Right lobe of liver (tissue), 4 donors: ENCODE data around the gene HDLBP.

ENCODE experiments used
- POLR2A ChIP-seq: fragments of 450-650 bp; IDR thresholded peaks from one replicate; pipeline ENCODE4 v1.6.1; 2017; ENCODE audit warnings: antibody characterized with exemption, mild to moderate bottlenecking
- TF ChIP-seq, protein P1 (sequence below), 4 donors: fragments of 200-600 bp in 3 of 4; fragments of 450-650 bp in 1 of 4; IDR thresholded peaks; one replicate each; pipeline versions ENCODE4 v1.5.1 to v1.8.0; 2016 to 2022; ENCODE audit warnings: antibody characterized with exemption in 4 of 4, mild to moderate bottlenecking in 2 of 4
- donor health status: DM: no; HTN: no; CAD: no.
- donor health status: DM: no; HTN: no; CAD: no.
- donor health status: DM: no; HTN: yes; CAD: no.

DNA sequence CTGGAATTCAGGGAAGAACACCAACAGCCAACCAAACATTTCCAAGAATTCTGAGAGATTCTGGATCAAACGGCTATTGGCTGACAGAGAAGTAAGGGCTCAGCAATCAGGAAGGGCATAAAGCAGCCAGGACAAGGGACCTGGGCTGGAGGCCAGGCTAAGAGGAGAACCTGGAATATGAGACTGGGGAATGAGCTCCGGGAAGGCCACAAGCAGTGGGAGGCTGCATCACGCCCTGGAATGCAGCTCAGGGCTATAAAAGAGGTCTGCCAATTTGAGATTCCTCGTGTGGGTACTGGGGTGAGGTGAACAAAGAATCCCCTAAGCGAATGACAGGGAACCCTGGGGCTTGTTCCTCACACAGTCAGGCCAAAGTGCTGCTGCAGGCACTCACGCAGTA, 66.6 kb downstream of the HDLBP start:
- TF ChIP-seq, protein P1, sequence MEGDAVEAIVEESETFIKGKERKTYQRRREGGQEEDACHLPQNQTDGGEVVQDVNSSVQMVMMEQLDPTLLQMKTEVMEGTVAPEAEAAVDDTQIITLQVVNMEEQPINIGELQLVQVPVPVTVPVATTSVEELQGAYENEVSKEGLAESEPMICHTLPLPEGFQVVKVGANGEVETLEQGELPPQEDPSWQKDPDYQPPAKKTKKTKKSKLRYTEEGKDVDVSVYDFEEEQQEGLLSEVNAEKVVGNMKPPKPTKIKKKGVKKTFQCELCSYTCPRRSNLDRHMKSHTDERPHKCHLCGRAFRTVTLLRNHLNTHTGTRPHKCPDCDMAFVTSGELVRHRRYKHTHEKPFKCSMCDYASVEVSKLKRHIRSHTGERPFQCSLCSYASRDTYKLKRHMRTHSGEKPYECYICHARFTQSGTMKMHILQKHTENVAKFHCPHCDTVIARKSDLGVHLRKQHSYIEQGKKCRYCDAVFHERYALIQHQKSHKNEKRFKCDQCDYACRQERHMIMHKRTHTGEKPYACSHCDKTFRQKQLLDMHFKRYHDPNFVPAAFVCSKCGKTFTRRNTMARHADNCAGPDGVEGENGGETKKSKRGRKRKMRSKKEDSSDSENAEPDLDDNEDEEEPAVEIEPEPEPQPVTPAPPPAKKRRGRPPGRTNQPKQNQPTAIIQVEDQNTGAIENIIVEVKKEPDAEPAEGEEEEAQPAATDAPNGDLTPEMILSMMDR (IDR thresholded peaks at IDR 0.05), result no peak
- no peak for TF ChIP-seq POLR2A
